Measurements from ENCODE around the gene PLPPR2. TPM values are rescaled to one million over a fixed set of nuclear protein-coding genes. Genes with fewer than 3 reads are reported as not detected.
"Not testable (repeated sequence)": the region's sequence is repeated elsewhere in the genome, so short reads cannot be mapped to it uniquely, and the experiment has no call there.

PLPPR2 gene
- total and polyA plus RNA-seq, 4 donors: 11.4 to 41.0 (median 36.9) TPM

DNA sequence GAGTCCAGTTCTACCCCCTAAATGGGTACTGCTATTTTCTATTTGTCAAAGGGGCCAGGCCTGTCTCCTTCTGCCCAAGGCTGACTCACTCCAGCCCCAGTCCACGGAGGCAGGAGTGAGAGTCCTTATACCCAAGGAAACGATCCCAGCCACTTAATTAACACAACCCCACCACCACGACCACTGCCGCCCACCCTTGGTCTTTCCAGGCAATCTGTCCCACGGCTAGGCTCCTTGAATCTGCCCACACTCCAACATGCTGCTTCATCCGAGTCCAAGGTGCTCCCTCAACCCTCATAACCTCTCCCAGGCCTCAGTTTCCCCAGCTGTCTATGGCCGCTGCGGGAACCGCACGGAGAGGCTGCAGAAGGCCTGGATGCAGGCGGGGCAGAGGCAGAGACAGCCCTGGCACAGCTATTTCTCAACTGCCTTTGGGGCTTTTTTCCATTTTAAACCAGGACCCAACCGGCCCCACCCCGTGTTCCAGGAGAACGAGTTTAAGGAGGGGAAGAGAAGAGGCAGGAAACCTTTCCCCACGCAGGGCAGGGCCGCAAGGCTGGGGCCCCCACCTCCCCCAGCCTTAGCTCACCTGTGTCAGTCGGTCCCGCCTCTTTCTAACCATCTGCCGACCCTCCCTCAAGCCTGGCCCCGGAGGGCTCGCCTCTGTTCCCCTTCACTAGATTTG lies 16.5 kb upstream of the PLPPR2 start:
- intact Hi-C loops (cut with DNase I): loop anchor here in 1 of 2 donors (5.0 kb wide), 2 partner anchors 39 to 41 kb away; partner anchors contain the start of gene TSPAN16
- no peak overlapping the region for H3K27ac ChIP-seq (ENCODE audit: low read depth in 1 of 2, low read length in 2 of 2)
- H3K4me3 ChIP-seq (ENCODE audit: low read length in 2 of 2): peak overlapping the region; percentile 58 to 72
- DNase-seq (no peak), ATAC-seq (ENCODE audit: low FRiP score) (peak; percentile 49)
- H3K36me3 ChIP-seq (ENCODE audit: control insufficient read depth in 1 of 2, insufficient read depth in 2 of 2, low read length in 1 of 2): peaks cover 0 to 4% of the 10 kb centered on the region in 2 donors
- H3K9me3 ChIP-seq (ENCODE audit: control insufficient read depth, low read length): no peaks in the 10 kb centered on the region
- 10 to 11% methylated on average over 21 of the region's 21 CpGs for WGBS, 2 donors
- no peaks in the 10 kb centered on the region for H3K27me3 ChIP-seq (ENCODE audit: control insufficient read depth in 1 of 2, insufficient read depth in 2 of 2, low read length in 1 of 2)
- H3K4me1 ChIP-seq (ENCODE audit: control insufficient read depth in 1 of 2, insufficient read depth in 2 of 2, low read length in 2 of 2): no peaks in the 10 kb centered on the region

DNA sequence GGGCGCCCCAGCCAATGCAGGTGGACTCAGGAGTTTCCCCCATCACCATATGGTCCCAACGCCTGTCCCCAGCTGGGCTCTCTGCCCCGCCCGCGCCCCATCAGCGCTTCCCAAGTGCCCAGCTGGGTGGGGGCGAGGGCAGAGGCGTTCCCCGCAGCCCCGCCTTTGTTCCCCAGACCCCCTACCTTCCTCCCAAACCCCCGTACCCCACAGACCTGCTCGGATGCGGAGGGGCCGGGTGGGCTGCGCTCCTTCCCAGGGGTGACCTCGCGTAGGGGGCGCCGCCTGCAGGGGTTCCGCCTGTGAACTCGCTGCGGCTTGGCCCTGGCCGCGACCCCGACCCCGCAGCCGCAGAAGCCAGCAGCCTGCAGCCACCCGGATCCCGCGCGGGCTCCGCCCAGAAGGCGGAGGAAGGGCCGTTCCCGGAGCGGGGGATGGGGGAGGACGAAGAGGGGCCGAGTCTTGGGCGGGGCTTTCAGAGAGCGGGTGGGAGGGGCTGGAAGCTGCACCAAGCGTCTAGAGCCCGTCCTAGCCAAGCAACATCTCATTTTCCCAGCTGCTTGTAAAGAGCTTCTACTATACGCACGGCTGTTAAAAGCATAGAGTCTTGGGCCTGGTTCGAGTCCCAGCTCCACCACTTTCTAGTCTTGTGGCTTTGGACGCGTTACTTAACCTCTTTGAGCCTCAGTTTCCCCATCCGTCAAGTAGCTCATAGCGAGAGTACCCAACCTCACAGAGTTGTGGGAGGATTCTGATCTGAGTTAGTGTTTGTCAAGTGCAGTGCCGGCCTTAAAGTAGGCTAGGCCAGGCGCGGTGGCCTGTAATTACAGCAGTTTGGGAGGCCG lies 15.8 kb upstream of the PLPPR2 start, which contains the start of gene RAB3D:
Gene RAB3D, minus strand, starts transcription at position 404 of the 845 bp plus-strand sequence. CDS start 2,258 bp downstream, outside the sequence.
- Histone ChIP-seq H3K27me3 (ENCODE audit: control insufficient read depth in 1 of 2, insufficient read depth in 2 of 2, low read length in 1 of 2) (no peaks in the 10 kb centered on the region), H3K4me3 (ENCODE audit: low read length in 2 of 2) (peak within 1 kb of the TSS; percentile 58 to 72), H3K4me1 (ENCODE audit: control insufficient read depth in 1 of 2, insufficient read depth in 2 of 2, low read length in 2 of 2) (no peaks in the 10 kb centered on the region), H3K9me3 (ENCODE audit: control insufficient read depth, low read length) (no peaks in the 10 kb centered on the region), H3K27ac (ENCODE audit: low read depth in 1 of 2, low read length in 2 of 2) (peak within 1 kb of the TSS in 1 of 2 donors; percentile 7), H3K36me3 (ENCODE audit: control insufficient read depth in 1 of 2, insufficient read depth in 2 of 2, low read length in 1 of 2) (peaks cover 0 to 4% of the 10 kb centered on the region in 2 donors)
- intact Hi-C loops (cut with DNase I): loop anchor here in 1 of 2 donors (5.0 kb wide), 2 partner anchors 38 to 42 kb away; partner anchors contain the start of gene TSPAN16
- 5 to 6% methylated on average over 46 to 53 of the region's 53 CpGs for WGBS, 2 donors
- peak; percentile 96 to 97 for DNase-seq
- ATAC-seq (ENCODE audit: low FRiP score): peak; percentile 93

DNA sequence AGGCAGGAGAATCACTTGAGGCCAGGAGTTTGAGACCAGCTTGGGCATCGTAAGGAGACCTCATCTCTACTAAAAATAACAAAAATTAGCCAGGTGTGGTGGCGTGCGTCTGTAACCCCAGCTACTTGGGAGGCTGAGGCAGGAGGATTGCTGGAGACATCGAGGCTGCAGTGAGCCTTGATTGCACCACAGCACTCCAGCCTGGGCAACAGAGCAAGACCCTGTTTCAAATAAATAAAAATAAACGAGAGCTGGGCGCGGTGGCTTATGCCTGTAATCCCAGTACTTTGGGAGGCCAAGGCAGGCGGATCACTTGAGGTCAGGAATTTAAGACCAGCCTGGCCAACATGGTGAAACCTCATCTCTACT lies 15.1 kb upstream of the PLPPR2 start:
- 77 to 80% methylated on average over 8 of the region's 8 CpGs for WGBS, 2 donors
- H3K9me3 ChIP-seq (ENCODE audit: control insufficient read depth, low read length); H3K36me3 ChIP-seq (ENCODE audit: control insufficient read depth in 1 of 2, insufficient read depth in 2 of 2, low read length in 1 of 2); ATAC-seq (ENCODE audit: low FRiP score); H3K4me3 ChIP-seq (ENCODE audit: low read length in 2 of 2); H3K27me3 ChIP-seq (ENCODE audit: control insufficient read depth in 1 of 2, insufficient read depth in 2 of 2, low read length in 1 of 2); DNase-seq; intact Hi-C loops (cut with DNase I); H3K4me1 ChIP-seq (ENCODE audit: control insufficient read depth in 1 of 2, insufficient read depth in 2 of 2, low read length in 2 of 2): not testable (repeated sequence)
- H3K27ac ChIP-seq (ENCODE audit: low read depth in 1 of 2, low read length in 2 of 2): peak overlapping the region in 1 of 2 donors; percentile 7

DNA sequence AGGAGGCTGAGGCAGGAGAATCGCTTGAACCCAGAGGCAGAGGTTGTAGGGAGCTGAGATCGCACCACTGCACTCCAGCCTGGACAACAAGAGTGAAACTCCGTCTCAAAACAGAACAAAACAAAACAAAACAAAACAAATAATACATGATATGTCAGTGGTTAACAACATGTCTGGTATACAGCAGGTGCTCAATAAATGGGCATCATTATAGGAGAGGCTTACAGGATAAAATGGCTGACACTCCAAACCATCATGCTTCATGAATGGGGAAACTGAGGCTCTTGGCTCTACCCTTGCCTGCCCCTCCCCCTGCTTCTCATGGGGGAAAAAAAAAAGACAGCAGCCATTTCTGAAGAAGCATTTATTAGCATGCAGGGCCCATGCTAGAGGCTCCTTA lies 12.8 kb upstream of the PLPPR2 start:
- H3K4me3 ChIP-seq (ENCODE audit: low read length in 2 of 2): no peak overlapping the region
- ATAC-seq (ENCODE audit: low FRiP score) (no peak), DNase-seq (no peak)
- no peak overlapping the region for H3K27ac ChIP-seq (ENCODE audit: low read depth in 1 of 2, low read length in 2 of 2)
- intact Hi-C loops (cut with DNase I): no loop called here
- H3K36me3 ChIP-seq (ENCODE audit: control insufficient read depth in 1 of 2, insufficient read depth in 2 of 2, low read length in 1 of 2): no peaks in the 10 kb centered on the region
- no peaks in the 10 kb centered on the region for H3K9me3 ChIP-seq (ENCODE audit: control insufficient read depth, low read length)
- no peaks in the 10 kb centered on the region for H3K4me1 ChIP-seq (ENCODE audit: control insufficient read depth in 1 of 2, insufficient read depth in 2 of 2, low read length in 2 of 2)
- 86 to 95% methylated on average over 3 of the region's 3 CpGs for WGBS, 2 donors
- no peaks in the 10 kb centered on the region for H3K27me3 ChIP-seq (ENCODE audit: control insufficient read depth in 1 of 2, insufficient read depth in 2 of 2, low read length in 1 of 2)

DNA sequence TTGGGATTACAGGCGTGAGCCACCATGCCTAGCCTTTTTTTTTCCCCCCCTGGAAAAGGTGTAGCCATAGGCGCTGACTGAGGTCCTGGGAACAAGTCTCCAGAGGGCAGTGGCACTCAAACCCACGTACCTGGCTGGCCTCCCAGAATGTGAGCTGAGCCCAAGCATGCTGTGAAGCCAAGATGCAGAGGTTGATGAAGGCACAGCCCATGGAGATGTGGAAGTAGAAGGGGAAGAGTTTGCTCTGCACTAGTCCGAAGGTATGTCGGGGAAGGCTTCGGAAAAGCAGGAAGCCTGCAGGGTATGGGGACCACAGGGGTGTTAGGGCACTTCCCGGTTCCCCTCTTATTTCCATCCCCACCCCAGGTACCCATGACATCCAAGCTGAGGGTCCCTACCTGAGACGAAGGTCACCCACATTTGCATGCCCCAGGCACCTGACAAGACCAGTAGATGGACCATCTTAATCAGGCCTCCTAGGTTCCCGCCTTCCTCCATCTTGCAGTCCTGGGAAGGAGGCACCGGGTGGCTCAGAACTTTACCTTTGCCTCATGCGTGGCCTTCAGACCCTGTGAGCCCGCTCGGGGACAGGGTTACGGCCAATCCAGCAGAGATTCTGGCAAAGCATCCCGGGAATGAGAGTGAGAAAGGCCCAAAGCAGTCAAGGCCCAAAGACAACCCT lies 10.0 kb upstream of the PLPPR2 start:
- ATAC-seq (ENCODE audit: low FRiP score) (no peak), DNase-seq (no peak)
- no peaks in the 10 kb centered on the region for H3K27me3 ChIP-seq (ENCODE audit: control insufficient read depth in 1 of 2, insufficient read depth in 2 of 2, low read length in 1 of 2)
- peaks cover 1% of the 10 kb centered on the region for H3K9me3 ChIP-seq (ENCODE audit: control insufficient read depth, low read length)
- intact Hi-C loops (cut with DNase I): no loop called here
- H3K4me3 ChIP-seq (ENCODE audit: low read length in 2 of 2): peak overlapping the region in 1 of 2 donors; percentile 39
- H3K36me3 ChIP-seq (ENCODE audit: control insufficient read depth in 1 of 2, insufficient read depth in 2 of 2, low read length in 1 of 2): no peaks in the 10 kb centered on the region
- WGBS, 2 donors: 20 to 25% methylated on average over 15 of the region's 15 CpGs
- H3K27ac ChIP-seq (ENCODE audit: low read depth in 1 of 2, low read length in 2 of 2): peak overlapping the region in 1 of 2 donors; percentile 16
- no peaks in the 10 kb centered on the region for H3K4me1 ChIP-seq (ENCODE audit: control insufficient read depth in 1 of 2, insufficient read depth in 2 of 2, low read length in 2 of 2)

DNA sequence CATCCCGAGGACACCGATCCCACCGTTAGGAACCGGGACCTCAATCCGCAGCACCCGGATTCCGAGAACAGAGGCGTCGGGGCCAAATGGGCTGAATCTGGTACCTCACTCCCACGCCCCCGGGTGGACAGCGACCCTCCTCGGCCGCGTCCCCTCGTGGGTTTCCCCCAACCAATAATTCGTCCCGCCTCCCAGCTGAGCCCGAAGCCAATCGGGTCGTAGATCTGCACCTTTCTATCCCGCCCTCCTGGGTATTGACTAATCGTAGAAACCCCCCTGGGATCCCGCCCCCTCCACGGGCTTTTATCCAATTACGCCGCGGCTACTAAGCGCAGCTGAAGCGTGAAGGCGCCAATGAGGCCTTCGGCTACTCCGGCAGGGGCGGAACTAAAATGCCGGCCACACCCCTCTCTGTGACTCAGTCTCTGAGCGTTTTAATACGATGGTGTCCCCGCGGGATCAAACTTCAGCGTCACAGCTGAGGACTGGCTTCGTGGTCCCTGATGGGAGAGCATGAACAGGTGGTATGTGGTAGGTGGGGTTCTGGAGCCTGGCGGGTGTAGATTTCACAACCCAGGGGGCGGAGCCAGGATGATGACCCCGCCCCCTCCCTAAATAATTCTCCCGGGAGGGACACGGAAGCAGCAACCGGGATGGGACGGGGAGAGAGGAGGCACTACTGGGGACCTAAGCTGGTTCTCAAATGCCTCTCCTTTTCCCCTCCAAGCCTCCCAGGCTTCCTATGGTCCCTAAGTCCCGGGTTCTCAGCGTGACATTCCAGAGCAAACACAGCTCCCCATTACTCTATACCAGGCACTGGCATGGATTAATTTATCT lies 8.9 kb upstream of the PLPPR2 start, which contains the start of the genes CCDC159 and TMEM205:
Gene CCDC159, plus strand, starts transcription at position 416 of the 837 bp plus-strand sequence. Its CDS starts 88 bp downstream, at position 504.
Gene TMEM205, minus strand, starts transcription at position 165 of the 837 bp plus-strand sequence. CDS start 649 bp downstream, outside the sequence.
- H3K27me3 ChIP-seq (ENCODE audit: control insufficient read depth in 1 of 2, insufficient read depth in 2 of 2, low read length in 1 of 2): no peaks in the 10 kb centered on the region
- no peaks in the 10 kb centered on the region for H3K36me3 ChIP-seq (ENCODE audit: control insufficient read depth in 1 of 2, insufficient read depth in 2 of 2, low read length in 1 of 2)
- WGBS, 2 donors: 0% methylated on average over 50 of the region's 50 CpGs
- H3K27ac ChIP-seq (ENCODE audit: low read depth in 1 of 2, low read length in 2 of 2): peak within 1 kb of the TSS; percentile 36 to 69
- DNase-seq (peak; percentile 99), ATAC-seq (ENCODE audit: low FRiP score) (peak; percentile 95)
- H3K9me3 ChIP-seq (ENCODE audit: control insufficient read depth, low read length): peaks cover 1% of the 10 kb centered on the region
- intact Hi-C loops (cut with DNase I): no loop called here
- peak within 1 kb of the TSS; percentile 39 to 51 for H3K4me3 ChIP-seq (ENCODE audit: low read length in 2 of 2)
- H3K4me1 ChIP-seq (ENCODE audit: control insufficient read depth in 1 of 2, insufficient read depth in 2 of 2, low read length in 2 of 2): no peaks in the 10 kb centered on the region

DNA sequence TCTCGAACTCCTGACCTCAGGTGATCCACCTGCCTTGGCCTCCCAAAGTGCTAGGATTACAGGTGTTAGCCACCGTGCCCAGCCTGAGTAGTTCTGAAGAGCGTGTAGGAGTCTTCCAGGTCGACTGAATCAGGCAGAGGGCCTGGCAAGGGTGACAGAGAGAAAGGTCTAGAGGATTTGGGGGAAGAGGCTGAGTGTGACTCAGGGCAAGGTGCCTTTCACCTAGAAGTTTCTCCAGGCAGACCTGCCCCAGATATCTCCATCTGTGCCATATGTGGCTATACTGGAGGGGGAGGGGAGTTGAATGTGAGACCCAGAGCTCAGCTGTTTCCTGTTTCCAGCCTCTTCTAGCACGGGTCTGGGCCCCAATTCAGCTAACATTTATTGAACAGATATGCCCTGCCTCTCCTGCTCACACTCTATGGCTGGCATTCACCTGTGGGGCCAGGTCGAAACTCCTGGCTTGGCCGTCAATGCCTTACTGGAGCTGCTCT lies 7.6 kb upstream of the PLPPR2 start:
- no peak for ATAC-seq (ENCODE audit: low FRiP score)
- H3K27ac ChIP-seq (ENCODE audit: low read depth in 1 of 2, low read length in 2 of 2): no peak overlapping the region

More for the DNA sequence above, 7.6 kb upstream of the PLPPR2 start:
- no peaks in the 10 kb centered on the region for H3K4me1 ChIP-seq (ENCODE audit: control insufficient read depth in 1 of 2, insufficient read depth in 2 of 2, low read length in 2 of 2)
- no peaks in the 10 kb centered on the region for H3K36me3 ChIP-seq (ENCODE audit: control insufficient read depth in 1 of 2, insufficient read depth in 2 of 2, low read length in 1 of 2)
- no peaks in the 10 kb centered on the region for H3K27me3 ChIP-seq (ENCODE audit: control insufficient read depth in 1 of 2, insufficient read depth in 2 of 2, low read length in 1 of 2)
- no peak overlapping the region for H3K4me3 ChIP-seq (ENCODE audit: low read length in 2 of 2)
- 73 to 78% methylated on average over 7 of the region's 7 CpGs for WGBS, 2 donors
- no peak for DNase-seq
- intact Hi-C loops (cut with DNase I): no loop called here
- peaks cover 1% of the 10 kb centered on the region for H3K9me3 ChIP-seq (ENCODE audit: control insufficient read depth, low read length)
